ENCODE data around the gene FBXW12. TPM values are rescaled to one million over a fixed set of nuclear protein-coding genes. Genes with fewer than 3 reads are reported as not detected.

Gene FBXW12
- total RNA-seq, 4 donors from 2014 or later, result not detected

DNA sequence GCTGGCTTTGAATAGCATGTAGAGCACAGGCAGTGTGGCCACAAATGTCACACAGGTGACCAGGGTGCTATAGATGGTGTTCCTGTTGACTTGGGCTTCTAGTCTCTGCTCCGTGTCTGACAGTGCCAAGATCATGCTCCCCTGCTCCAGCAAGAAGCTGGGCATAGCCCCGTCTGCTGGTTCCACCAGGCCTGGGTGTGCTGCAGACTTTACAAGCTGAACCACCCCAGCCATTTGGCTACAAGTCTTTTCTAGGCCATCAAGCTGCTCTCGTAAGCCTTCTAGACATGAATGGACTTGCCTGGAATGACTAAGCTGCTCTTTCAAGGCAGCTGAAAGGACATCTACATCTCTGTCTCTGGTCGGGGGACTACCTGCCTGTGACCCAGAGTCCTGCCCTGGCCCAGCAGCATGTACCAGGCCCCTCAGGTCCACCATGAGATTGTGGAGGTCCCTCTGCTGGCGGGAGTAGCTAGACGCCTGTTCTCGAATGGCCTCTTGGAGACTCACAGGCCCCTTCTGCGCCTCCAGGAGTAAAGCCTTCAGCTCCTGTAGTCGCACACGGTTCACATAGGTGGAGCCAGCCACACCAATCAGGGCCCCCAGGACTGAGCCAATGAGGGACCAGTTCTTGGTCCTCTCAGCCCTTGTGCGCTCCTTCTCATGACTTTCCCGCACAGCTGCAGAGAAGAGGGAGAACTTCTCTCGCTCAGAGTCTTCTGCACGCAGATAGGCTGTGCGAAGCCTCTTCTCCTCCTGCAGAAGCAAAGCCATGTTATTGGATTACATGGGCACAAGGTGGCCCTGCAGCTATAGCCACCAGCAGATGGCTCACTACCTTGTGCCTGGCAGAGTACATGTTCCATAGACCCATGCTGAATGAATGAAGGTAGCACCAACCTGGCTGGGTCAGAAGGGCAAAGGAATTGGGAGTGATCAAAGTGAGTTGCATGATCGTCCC is 60.7 kb downstream of the FBXW12 start:
- DNase-seq, result peak; percentile 25
- TF ChIP-seq POLR2AphosphoS5 (IDR thresholded peaks at IDR 0.05), result no peak
- TF ChIP-seq, protein P1, sequence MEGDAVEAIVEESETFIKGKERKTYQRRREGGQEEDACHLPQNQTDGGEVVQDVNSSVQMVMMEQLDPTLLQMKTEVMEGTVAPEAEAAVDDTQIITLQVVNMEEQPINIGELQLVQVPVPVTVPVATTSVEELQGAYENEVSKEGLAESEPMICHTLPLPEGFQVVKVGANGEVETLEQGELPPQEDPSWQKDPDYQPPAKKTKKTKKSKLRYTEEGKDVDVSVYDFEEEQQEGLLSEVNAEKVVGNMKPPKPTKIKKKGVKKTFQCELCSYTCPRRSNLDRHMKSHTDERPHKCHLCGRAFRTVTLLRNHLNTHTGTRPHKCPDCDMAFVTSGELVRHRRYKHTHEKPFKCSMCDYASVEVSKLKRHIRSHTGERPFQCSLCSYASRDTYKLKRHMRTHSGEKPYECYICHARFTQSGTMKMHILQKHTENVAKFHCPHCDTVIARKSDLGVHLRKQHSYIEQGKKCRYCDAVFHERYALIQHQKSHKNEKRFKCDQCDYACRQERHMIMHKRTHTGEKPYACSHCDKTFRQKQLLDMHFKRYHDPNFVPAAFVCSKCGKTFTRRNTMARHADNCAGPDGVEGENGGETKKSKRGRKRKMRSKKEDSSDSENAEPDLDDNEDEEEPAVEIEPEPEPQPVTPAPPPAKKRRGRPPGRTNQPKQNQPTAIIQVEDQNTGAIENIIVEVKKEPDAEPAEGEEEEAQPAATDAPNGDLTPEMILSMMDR (IDR thresholded peaks at IDR 0.05), result peak in 4 of 5 experiments; percentile 6 to 25 (median 20)
- Histone ChIP-seq H3K27me3 (no peaks in the 10 kb centered on the region), H3K4me3 (no peak overlapping the region), H3K4me1 (peaks cover 17 to 51% (median 40%) of the 10 kb centered on the region in 4 donors), H3K9me3 (no peaks in the 10 kb centered on the region), H3K27ac (peak overlapping the region; percentile 75 to 86 (median 80)), H3K36me3 (no peaks in the 10 kb centered on the region)
- WGBS, 2 donors (ENCODE audit: low coverage in 1 of 2), result 85% methylated on average over 16 of the region's 16 CpGs; no CpG with 5 or more reads in 1 of the 2 donors
- intact Hi-C loops (cut with DNase I; ENCODE audit: low total_unique reads) (loop anchor here (10.0 kb wide), 1 partner anchor 158 kb away; no protein-coding TSS in a partner anchor), in situ Hi-C loops (cut with MboI; ENCODE audit: low pct_ligation_motif_present in 1 of 4, low pct_unique_long_range_greater_than_20kb in 1 of 4, low sequenced_read_pairs in 3 of 4) (loop anchor here in 1 of 4 donors (10.0 kb wide), 1 partner anchor 158 kb away; no protein-coding TSS in a partner anchor)

DNA sequence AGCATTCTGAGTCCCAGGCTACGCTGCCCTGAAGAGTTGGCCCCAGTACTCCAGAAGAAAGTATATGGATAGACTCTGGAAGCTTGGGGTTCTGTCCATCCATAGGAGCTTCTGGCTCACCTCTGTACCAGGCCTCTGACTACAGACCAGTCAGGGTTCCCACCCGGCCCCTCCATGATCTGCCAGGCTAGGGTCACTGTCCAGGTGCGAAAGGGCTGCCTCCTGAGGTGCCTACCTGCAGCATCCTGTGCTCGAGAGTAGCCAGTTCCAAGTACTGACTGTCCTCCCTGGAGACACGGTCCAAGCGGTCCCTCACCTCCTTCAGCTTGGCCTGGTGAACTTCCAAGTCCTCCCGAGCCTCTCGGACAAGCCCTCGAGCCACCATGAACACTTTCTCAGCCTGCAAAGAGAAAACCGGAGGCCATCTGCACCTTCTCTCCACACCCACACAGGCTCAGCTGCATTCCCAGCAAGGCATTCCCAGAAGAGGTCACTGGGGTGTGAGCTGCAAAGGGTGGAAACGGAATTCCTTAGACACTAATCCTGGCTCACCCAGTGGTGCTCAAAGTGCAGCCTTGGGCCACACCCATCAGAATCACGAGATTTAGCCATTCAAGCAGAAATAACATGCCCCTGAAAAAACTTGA is 61.6 kb downstream of the FBXW12 start:
- intact Hi-C loops (cut with DNase I; ENCODE audit: low total_unique reads), result loop anchor here (10.0 kb wide), 1 partner anchor 159 kb away; no protein-coding TSS in a partner anchor

DNA sequence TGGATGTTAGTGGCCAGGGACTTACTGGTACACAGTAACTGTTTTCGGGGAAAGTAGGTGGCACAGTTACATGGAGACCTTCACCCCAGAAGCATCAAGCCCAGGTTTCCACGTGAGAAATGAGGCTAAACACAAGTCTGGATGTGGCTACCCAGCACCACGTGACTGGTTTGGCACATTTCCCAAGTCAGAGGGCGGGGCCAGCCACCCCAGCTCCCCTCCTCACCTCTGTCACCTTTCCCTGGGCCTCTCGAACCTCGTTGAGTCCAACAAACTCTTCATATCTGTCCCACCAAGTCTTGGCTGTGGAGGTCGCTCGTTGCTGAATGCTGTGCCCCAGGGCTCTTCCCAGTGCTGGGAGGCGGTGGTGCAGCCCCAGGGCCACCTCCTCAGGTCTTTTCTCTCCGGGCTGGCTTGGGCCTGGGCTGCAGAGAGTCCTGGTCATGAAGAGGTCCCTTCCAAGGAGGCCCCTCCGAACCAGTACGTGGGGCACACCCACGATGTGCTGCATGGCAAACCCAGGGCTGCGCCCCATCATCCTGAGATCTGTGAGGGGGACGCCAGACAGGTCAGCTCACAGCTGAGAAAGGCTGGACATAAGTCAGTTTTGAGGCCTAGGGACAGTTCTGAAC is 62.7 kb downstream of the FBXW12 start:
- intact Hi-C loops (cut with DNase I; ENCODE audit: low total_unique reads) (loop anchor here (10.0 kb wide), 1 partner anchor 160 kb away; no protein-coding TSS in a partner anchor), in situ Hi-C loops (cut with MboI; ENCODE audit: low pct_ligation_motif_present in 1 of 4, low pct_unique_long_range_greater_than_20kb in 1 of 4, low sequenced_read_pairs in 3 of 4) (loop anchor here in 3 of 4 donors (5.0 to 10.0 kb wide), 4 partner anchors 32 to 162 kb away; no protein-coding TSS in a partner anchor)
- 69% methylated on average over 15 of the region's 15 CpGs; no CpG with 5 or more reads in 1 of the 2 donors for WGBS, 2 donors (ENCODE audit: low coverage in 1 of 2)
- TF ChIP-seq EP300 (IDR thresholded peaks at IDR 0.05; ENCODE audit: low read depth) (no peak), POLR2AphosphoS5 (IDR thresholded peaks at IDR 0.05) (no peak), POLR2A (IDR thresholded peaks at IDR 0.05) (no peak)
- TF ChIP-seq, protein P1 (IDR thresholded peaks at IDR 0.05), result no peak
- H3K4me1 ChIP-seq, result peaks cover 19 to 54% (median 38%) of the 10 kb centered on the region in 4 donors
- H3K9me3 ChIP-seq, result no peaks in the 10 kb centered on the region
- peak overlapping the region; percentile 75 to 86 (median 80) for H3K27ac ChIP-seq
- no peak overlapping the region for H3K4me3 ChIP-seq
- H3K27me3 ChIP-seq, result no peaks in the 10 kb centered on the region
- DNase-seq, result peak; percentile 54
- no peaks in the 10 kb centered on the region for H3K36me3 ChIP-seq

More for the DNA sequence above, 61.6 kb downstream of the FBXW12 start:
- in situ Hi-C loops (cut with MboI; ENCODE audit: low pct_ligation_motif_present in 1 of 4, low pct_unique_long_range_greater_than_20kb in 1 of 4, low sequenced_read_pairs in 3 of 4), result loop anchor here in 1 of 4 donors (10.0 kb wide), 1 partner anchor 159 kb away; no protein-coding TSS in a partner anchor
- H3K4me1 ChIP-seq, result peaks cover 12 to 44% (median 32%) of the 10 kb centered on the region in 4 donors
- WGBS, 2 donors (ENCODE audit: low coverage in 1 of 2), result 30 to 63% methylated on average over 2 to 12 of the region's 12 CpGs
- TF ChIP-seq POLR2AphosphoS5 (IDR thresholded peaks at IDR 0.05), result peak in 2 of 3 donors; percentile 72 to 84
- peak; percentile 50 for TF ChIP-seq POLR2A (IDR thresholded peaks at IDR 0.05)
- no peak for TF ChIP-seq EP300 (IDR thresholded peaks at IDR 0.05; ENCODE audit: low read depth)
- no peaks in the 10 kb centered on the region for H3K36me3 ChIP-seq
- H3K4me3 ChIP-seq, result peak overlapping the region in 1 of 4 donors; percentile 26
- H3K9me3 ChIP-seq, result no peaks in the 10 kb centered on the region
- H3K27me3 ChIP-seq, result no peaks in the 10 kb centered on the region
- peak; percentile 84 for DNase-seq
- H3K27ac ChIP-seq, result peak overlapping the region; percentile 75 to 86 (median 80)

DNA sequence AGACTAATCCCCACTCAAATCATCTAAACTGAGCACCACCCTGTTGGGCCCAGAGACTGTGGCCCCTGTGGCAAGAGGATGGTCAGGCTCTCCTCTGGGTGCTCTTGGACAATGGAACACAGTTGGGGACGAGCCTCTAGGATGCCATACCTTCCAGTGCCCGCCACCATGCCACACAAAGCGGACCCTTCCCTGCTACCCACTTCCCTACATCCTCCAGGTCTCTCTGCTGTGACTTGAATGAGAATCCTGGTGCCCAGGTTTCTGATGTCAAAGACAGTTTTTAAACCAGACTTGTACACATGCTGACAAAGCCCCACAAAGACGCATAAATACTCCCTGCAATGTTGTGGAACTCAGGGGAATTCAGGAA is 63.2 kb downstream of the FBXW12 start:
- WGBS, 2 donors (ENCODE audit: low coverage in 1 of 2), result 86% methylated on average over 4 of the region's 4 CpGs; no CpG with 5 or more reads in 1 of the 2 donors

More for the DNA sequence above, 63.2 kb downstream of the FBXW12 start:
- H3K27ac ChIP-seq, result peak overlapping the region; percentile 10 to 81 (median 66)
- no peaks in the 10 kb centered on the region for H3K27me3 ChIP-seq
- H3K36me3 ChIP-seq, result no peaks in the 10 kb centered on the region
- intact Hi-C loops (cut with DNase I; ENCODE audit: low total_unique reads) (loop anchor here (10.0 kb wide), 1 partner anchor 160 kb away; no protein-coding TSS in a partner anchor), in situ Hi-C loops (cut with MboI; ENCODE audit: low pct_ligation_motif_present in 1 of 4, low pct_unique_long_range_greater_than_20kb in 1 of 4, low sequenced_read_pairs in 3 of 4) (loop anchor here in 3 of 4 donors (5.0 to 10.0 kb wide), 4 partner anchors 33 to 163 kb away; no protein-coding TSS in a partner anchor)
- peaks cover 19 to 50% (median 34%) of the 10 kb centered on the region in 4 donors for H3K4me1 ChIP-seq
- H3K4me3 ChIP-seq, result no peak overlapping the region
- DNase-seq, result no peak
- no peaks in the 10 kb centered on the region for H3K9me3 ChIP-seq
- TF ChIP-seq, protein P1 (IDR thresholded peaks at IDR 0.05), result no peak
- TF ChIP-seq POLR2A (IDR thresholded peaks at IDR 0.05) (no peak), POLR2AphosphoS5 (IDR thresholded peaks at IDR 0.05) (no peak), EP300 (IDR thresholded peaks at IDR 0.05; ENCODE audit: low read depth) (no peak)

Data from transverse colon (tissue), 4 donors.